Fibroblast of peridontal ligament (primary cell): Measurements from ENCODE around the gene CDK5RAP2.
"Not testable (repeated sequence)": the region's sequence is repeated elsewhere in the genome, so short reads cannot be mapped to it uniquely, and the experiment has no call there.

Source experiments
- DNase-seq: peaks from one replicate; pipeline ENCODE4 v3.0.0-alpha.2; 2010; ENCODE audit errors: extremely low read depth

CDK5RAP2 gene

GRCh38 chr9:120587328-120587727, 7.4 kb upstream of the CDK5RAP2 start:
- no peak for DNase-seq

GRCh38 chr9:120583958-120584369, 4.0 kb upstream of the CDK5RAP2 start:
- peak; percentile 98 for DNase-seq

GRCh38 chr9:120579139-120580050, 572 bp downstream of the CDK5RAP2 start:
- DNase-seq, result no peak

GRCh38 chr9:120574473-120574872, 5.5 kb downstream of the CDK5RAP2 start:
- DNase-seq, result no peak

GRCh38 chr9:120572472-120572871, 7.5 kb downstream of the CDK5RAP2 start:
- DNase-seq, result no peak

GRCh38 chr9:120571443-120572257, 8.3 kb downstream of the CDK5RAP2 start:
- DNase-seq, result peak; percentile 91

GRCh38 chr9:120570296-120570695, 9.7 kb downstream of the CDK5RAP2 start:
- DNase-seq, result no peak

- peak; percentile 42 for DNase-seq
These were observed 10.4 kb downstream of the CDK5RAP2 start for GRCh38 chr9:120569556-120569955.

GRCh38 chr9:120568816-120569215, 11.2 kb downstream of the CDK5RAP2 start:
- DNase-seq, result no peak

GRCh38 chr9:120567874-120568273, 12.1 kb downstream of the CDK5RAP2 start:
- no peak for DNase-seq

GRCh38 chr9:120567081-120567480, 12.9 kb downstream of the CDK5RAP2 start:
- DNase-seq, result no peak

GRCh38 chr9:120564589-120564988, 15.4 kb downstream of the CDK5RAP2 start:
- no peak for DNase-seq

GRCh38 chr9:120562861-120563443, 17.0 kb downstream of the CDK5RAP2 start:
- no peak for DNase-seq

- DNase-seq, result no peak
These were observed 18.3 kb downstream of the CDK5RAP2 start for GRCh38 chr9:120561709-120562108.

- DNase-seq, result peak; percentile 60
These were observed 20.4 kb downstream of the CDK5RAP2 start for GRCh38 chr9:120559546-120559945.

- no peak for DNase-seq
These were observed 21.5 kb downstream of the CDK5RAP2 start for GRCh38 chr9:120558454-120558853.

GRCh38 chr9:120557205-120557604, 22.8 kb downstream of the CDK5RAP2 start:
- no peak for DNase-seq

GRCh38 chr9:120556775-120557174, 23.2 kb downstream of the CDK5RAP2 start:
- no peak for DNase-seq

- DNase-seq, result no peak
These were observed 24.1 kb downstream of the CDK5RAP2 start for GRCh38 chr9:120555839-120556238.

- DNase-seq, result not testable (repeated sequence)
These were observed 27.7 kb downstream of the CDK5RAP2 start for GRCh38 chr9:120552210-120552704.

GRCh38 chr9:120545701-120546550, 34.0 kb downstream of the CDK5RAP2 start:
- DNase-seq, result peak; percentile 14
